Stimulated activated CD8-positive, alpha-beta memory T cell treated with anti-CD3 and anti-CD28 coated beads, Interleukin-4, amount 100 ng/mL, for 4 hours (primary cell): ENCODE results near the gene SMPDL3B.

Experiments
- DNase-seq, 2 donors: peaks; one replicate each; pipeline ENCODE4 v3.0.0-alpha.2; 2020; ENCODE audit warnings: low read depth in 2 of 2, low spot score in 1 of 2

SMPDL3B gene, protein sequence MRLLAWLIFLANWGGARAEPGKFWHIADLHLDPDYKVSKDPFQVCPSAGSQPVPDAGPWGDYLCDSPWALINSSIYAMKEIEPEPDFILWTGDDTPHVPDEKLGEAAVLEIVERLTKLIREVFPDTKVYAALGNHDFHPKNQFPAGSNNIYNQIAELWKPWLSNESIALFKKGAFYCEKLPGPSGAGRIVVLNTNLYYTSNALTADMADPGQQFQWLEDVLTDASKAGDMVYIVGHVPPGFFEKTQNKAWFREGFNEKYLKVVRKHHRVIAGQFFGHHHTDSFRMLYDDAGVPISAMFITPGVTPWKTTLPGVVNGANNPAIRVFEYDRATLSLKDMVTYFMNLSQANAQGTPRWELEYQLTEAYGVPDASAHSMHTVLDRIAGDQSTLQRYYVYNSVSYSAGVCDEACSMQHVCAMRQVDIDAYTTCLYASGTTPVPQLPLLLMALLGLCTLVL

DNA sequence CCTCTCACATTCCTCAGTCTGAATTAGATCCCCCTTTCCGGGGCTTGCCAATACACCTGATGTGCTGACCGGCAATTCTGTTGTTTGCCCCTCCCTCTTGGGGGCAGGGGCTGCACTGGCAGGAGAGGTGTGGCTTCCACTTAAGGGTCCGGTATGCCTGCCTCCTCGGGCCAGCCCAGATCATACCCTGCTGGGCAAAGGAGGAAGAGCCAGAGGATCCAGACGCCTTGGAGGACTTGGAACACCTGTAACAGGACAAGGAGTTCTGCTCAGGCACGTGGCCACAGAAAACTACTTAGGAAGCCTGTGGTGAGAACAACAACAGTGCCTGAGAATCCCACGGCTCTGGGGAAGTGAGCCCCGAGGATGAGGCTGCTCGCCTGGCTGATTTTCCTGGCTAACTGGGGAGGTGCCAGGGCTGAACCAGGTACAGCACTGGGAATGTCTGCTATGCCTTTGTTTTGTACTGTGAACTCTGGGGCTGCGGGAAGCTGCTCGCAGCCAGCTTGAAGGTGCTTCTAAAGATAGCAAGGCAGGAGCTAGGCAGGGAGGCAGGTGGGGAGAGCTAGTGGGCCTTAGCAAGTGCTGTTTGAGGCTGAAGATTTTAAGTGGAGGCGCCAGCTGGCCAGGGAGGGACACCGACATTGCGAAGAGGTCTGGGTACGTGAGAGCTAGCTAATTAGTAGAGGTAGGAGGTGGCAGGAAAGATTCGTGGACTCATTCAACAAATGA lies at the start of gene SMPDL3B:
Gene SMPDL3B, plus strand, starts transcription at position 183 of the 732 bp plus-strand sequence. Its CDS starts 184 bp downstream, at position 367.
- no peak for DNase-seq

DNA sequence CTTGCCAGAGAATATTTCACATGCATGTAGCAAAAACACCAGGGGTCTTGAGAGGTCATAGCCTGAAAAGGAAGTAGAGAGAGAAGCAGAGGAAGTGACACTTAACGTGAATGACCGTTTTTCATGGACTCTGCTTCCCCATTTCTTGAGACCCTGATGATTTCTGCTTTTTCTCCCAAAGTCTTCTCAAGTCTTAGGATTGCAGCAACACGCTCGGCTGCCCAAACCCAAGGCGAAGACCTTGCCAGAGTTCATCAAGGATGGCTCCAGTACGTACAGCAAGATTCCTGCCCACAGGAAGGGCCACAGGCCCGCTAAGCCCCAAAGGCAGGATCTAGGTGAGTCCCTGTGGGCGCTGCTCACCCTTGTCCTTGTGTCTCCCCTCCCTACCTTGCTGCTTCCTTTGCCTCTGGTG lies 49.7 kb upstream of the SMPDL3B start:
- no peak for DNase-seq

- no peak for DNase-seq
These were observed 49.0 kb upstream of the SMPDL3B start for GRCh38 chr1:27885621-27886352.

DNA sequence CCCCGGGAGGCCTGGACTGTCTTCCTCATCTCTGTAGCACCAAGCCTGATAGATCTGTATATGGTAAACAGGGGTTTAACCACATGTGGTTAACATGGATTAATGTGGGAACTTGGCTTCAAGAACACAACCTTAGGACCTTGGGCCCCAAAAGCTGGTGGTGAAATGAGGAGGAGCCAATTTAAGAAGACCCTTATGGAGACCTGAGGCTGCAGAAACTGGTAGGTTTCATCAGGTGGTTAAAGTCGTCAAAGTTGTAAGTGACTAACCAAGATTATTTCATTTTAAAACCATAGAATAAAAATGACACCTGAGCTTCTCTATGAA lies 48.5 kb upstream of the SMPDL3B start:
- no peak for DNase-seq

- no peak for DNase-seq
These were observed 48.1 kb upstream of the SMPDL3B start for GRCh38 chr1:27886744-27887143.

DNA sequence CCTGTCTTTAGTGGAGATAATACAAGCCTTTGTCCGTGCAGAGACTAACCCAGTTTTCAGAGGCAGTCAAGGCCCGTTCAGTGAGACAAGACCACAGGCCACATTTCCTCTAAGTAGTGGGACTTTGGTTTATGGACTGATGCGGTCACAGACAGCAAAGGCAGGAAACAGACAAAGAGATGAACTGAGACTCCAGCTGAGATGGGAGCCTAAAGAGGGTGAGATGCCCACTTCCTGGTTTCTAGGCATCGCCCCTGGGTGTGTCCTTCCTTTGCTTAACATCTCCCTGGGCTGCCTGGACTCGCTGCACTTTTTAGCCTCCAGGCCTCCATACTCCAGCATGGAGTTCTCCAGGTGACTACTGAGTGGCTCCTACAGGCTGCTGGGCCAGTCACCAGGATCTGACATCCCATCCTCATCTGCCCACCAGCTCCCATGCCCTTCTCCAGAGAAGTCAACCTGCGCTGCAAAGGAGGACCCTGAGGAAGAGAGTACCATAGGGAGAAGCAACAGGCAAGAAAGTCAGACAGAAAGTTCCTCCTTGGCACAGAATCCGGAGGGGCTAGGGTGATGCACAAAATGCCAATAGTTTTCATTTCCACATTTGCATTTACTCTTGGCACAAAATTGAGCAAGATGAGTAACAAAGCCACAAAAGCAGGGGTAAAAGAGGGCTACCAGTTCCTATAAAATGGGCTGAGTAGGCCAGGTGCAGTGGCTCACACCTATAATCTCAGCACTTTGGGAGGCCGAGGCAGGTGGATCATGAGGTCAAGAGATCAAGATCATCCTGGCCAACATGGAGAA lies 47.4 kb upstream of the SMPDL3B start:
- no peak for DNase-seq

DNA sequence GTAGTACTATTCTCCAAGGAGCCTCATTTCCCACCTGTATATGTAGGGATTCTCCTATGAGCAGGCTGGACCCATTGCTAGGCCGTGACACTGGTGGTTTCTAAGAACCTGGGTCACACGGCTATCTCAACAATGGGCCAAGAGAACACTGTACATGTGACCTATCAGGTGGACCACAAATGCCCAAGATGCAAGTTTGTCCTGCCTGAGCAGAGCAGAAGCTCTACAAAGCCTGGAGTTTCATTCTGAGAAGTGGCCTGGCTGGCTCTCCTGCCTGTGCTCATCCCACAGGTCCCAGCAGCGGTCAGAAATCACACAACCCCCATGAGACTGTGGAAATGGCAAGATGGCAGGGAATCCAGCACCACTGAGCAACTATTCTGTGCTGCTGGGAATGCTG lies 45.3 kb upstream of the SMPDL3B start:
- DNase-seq = no peak

GRCh38 chr1:27891196-27891889 lies 43.5 kb upstream of the SMPDL3B start:
- no peak for DNase-seq

- no peak for DNase-seq
These were observed 40.3 kb upstream of the SMPDL3B start for GRCh38 chr1:27894521-27894920.

- DNase-seq = no peak
These were observed 28.0 kb upstream of the SMPDL3B start for GRCh38 chr1:27906759-27907158.

DNA sequence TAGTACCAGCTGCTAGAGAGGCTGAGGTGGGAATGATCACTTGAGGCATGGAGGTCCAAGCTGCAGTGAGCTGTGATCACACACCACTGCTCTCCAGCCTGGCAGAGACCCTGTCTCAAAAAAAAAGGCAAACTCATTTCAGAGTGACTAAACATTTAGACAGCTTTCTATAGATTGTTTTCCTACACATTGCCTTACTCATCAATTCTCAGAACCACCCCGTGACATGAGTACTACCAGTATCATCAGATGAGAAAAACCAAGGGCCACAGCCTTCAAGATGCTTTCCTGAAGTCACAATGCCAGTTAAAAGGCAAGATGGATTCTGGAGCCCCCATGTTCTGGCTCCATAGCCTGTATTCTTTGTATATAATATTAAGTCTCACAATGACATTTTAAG lies 22.4 kb upstream of the SMPDL3B start:
- no peak for DNase-seq

GRCh38 chr1:27915082-27915575 lies 19.7 kb upstream of the SMPDL3B start:
- DNase-seq = no peak

- no peak for DNase-seq
These were observed 12.5 kb upstream of the SMPDL3B start for GRCh38 chr1:27922272-27922671.

DNA sequence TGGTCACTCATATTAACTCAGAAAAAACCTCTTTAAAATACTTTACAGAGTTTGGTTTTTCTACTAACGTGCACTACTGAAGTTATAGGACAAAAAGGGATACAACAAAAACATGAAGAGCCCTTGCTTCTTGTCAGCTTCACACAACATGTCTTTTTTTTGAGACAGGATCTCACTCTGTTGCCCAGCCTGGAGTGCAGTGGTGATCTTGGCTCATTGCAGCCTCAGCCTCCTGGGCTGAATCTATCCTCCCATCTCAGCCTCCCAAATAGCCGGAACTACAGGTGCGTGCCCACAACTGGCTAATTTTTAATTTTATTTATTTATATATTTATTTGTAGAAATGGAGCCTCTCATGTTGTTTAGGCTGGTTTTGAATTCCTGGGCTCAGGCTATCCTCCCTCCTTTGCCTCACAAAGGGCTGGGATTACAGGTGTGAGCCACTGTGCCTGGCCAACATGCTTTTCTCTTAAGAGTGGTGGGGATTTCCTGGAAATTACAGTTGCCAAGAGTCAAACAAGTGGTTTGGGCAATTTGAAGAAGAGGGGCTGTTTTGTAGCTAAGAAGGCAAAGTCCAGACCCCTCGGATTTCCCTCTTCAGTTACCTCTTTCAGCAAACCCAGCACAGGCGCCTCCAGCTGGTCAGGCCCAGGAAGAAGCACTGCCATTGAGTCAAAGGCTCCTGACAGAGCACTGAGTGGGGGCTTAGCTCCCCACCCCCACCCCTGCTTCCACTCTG lies 6.4 kb upstream of the SMPDL3B start:
- DNase-seq = no peak

- DNase-seq = no peak
These were observed 3.6 kb upstream of the SMPDL3B start for GRCh38 chr1:27931184-27931583.

DNA sequence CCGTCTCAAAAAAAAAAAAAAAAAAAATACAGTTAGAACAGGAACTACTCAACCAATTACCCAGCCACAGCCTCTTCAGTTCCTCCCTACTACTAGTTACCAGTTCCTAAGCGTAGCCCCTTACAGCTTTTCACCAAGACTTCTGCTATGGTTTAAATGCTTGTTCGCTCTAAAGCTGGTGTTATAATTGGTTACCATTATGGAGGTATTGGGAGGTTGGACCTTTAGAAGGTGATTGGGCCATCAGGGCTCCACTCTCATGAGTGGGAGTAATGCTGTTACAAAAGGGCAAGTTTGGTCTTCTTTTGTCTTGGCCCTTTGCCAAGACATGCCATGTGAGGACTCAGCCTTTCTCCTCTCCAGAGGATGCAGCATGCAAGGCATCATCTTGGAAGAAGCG lies 3.0 kb upstream of the SMPDL3B start:
- no peak for DNase-seq

- no peak for DNase-seq
These were observed 921 bp downstream of the SMPDL3B start for GRCh38 chr1:27935721-27936120.

DNA sequence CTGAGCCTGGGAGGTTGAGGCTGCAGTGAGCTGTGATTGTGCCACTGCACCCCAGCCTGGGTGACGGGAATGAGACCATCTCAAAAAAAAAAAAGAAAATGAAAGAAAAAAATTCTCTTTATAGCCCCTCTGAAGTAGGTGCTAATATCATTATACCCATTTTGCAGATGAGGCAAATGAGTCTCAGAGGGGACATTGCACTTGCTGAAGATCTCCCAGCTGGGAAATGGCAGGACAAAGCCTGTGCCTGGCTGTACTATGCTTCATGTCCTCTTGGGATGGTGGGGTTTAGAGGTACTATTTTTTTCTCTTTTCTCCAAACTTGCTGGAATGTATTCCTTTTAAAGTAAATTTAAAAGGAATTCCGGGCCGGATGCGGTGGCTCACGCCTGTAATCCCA lies 1.6 kb downstream of the SMPDL3B start:
- no peak for DNase-seq

DNA sequence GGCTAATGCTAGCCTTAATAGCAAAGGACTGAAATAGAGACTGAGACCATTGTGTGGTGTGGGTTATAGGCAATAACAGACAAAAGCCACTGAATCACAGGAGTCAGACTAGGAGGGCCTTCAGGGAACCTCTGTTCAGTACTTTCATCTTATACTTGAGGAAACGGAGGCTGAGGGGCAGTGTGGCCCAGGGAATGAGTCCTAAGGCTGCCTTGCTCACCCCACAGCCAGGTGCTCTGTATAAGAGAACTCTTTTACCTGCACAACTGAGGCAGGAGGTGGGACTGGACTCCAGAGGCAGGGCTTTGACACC lies 2.7 kb downstream of the SMPDL3B start:
- no peak for DNase-seq

GRCh38 chr1:27938488-27938887 lies 3.7 kb downstream of the SMPDL3B start:
- no peak for DNase-seq
